SK-N-SH (cell line): ENCODE results near the gene FGD3. TPM values are rescaled to one million over a fixed set of nuclear protein-coding genes. Genes with fewer than 3 reads are reported as not detected.

Source experiments
- CTCF ChIA-PET: fragments of 300-600, 350-600 bp; formaldehyde crosslinking; extraction: SDS; loops from one replicate; lab custom pipeline; 2021; lab: Yijun Ruan, JAX
- POLR2A ChIA-PET: fragments of 350-600 bp; sonication (Branson Sonifier 250); formaldehyde crosslinking; extraction: SDS; loops from one replicate; lab custom pipeline; 2020; ENCODE audit warnings: antibody characterized with exemption, inconsistent platforms; lab: Yijun Ruan, JAX
- DNase-seq: peaks from one replicate; pipeline ENCODE4 v3.0.0; 2012
- H2AFZ ChIP-seq: fragments of 200-600 bp; sonication (generic); 2 replicates; pipeline ENCODE4 v1.8.1; 2016; ENCODE audit warnings: antibody characterized with exemption, mild to moderate bottlenecking, low read depth
- H3F3A ChIP-seq: fragments of 200-600 bp; sonication (generic); replicated peaks from 2 replicates; pipeline ENCODE3; 2016; ENCODE audit warnings: antibody characterized with exemption, mild to moderate bottlenecking; ENCODE audit not compliant: insufficient read depth
- H3K27ac ChIP-seq, 2 experiments: fragments of 200-500 bp in 1 of 2; fragments of 200-600 bp in 1 of 2; sonication (Bioruptor generic) in 1 of 2; sonication (generic), shearing (Covaris generic) in 1 of 2; 2 replicates each; pipeline versions ENCODE4 v1.5.1 to v1.6.1; 2014 to 2016; ENCODE audit warnings: low read depth in 2 of 2, inconsistent platforms in 1 of 2, low read length in 1 of 2, mild to moderate bottlenecking in 1 of 2, mixed read lengths in 1 of 2
- H3K27me3 ChIP-seq: fragments of 200-600 bp; sonication (generic), shearing (Covaris generic); 2 replicates; pipeline ENCODE4 v1.6.1; 2016; ENCODE audit warnings: mixed run types; ENCODE audit not compliant: insufficient read depth
- H3K36me3 ChIP-seq, 2 experiments: fragments of 200-500 bp in 1 of 2; fragments of 200-600 bp in 1 of 2; sonication (Bioruptor generic) in 1 of 2; sonication (generic) in 1 of 2; replicated peaks in 1 of 2; 2 replicates each; pipeline versions ENCODE3 to v1.5.1; 2014 to 2016; ENCODE audit warnings: low read length in 1 of 2, mild to moderate bottlenecking in 1 of 2; ENCODE audit not compliant: insufficient read depth in 2 of 2, control insufficient read depth in 1 of 2
- H3K4me1 ChIP-seq, 2 experiments: fragments of 200-500 bp in 1 of 2; fragments of 200-600 bp in 1 of 2; sonication (Bioruptor generic) in 1 of 2; sonication (generic), shearing (Covaris generic) in 1 of 2; 2 replicates each; pipeline versions ENCODE4 v1.5.1 to v1.6.1; 2014 to 2016; ENCODE audit warnings: low read depth in 1 of 2, low read length in 1 of 2, mixed run types in 1 of 2; ENCODE audit not compliant: insufficient read depth in 2 of 2, control insufficient read depth in 1 of 2
- H3K4me2 ChIP-seq: fragments of 200-600 bp; sonication (generic), shearing (Covaris generic); 2 replicates; pipeline ENCODE4 v1.6.1; 2017; ENCODE audit warnings: mixed run types
- H3K4me3 ChIP-seq, 2 experiments: fragments of 200-500 bp in 1 of 2; fragments of 200-600 bp in 1 of 2; sonication (Bioruptor generic) in 1 of 2; sonication (generic), shearing (Covaris generic) in 1 of 2; 2 replicates each; pipeline versions ENCODE4 v1.5.1 to v1.8.1; 2014 to 2016; ENCODE audit warnings: low read depth in 2 of 2, inconsistent platforms in 1 of 2, low read length in 1 of 2, mild to moderate bottlenecking in 1 of 2, mixed read lengths in 1 of 2, moderate library complexity in 1 of 2
- H3K79me2 ChIP-seq: fragments of 200-600 bp; sonication (generic); 2 replicates; pipeline ENCODE4 v1.8.1; 2017; ENCODE audit warnings: mild to moderate bottlenecking; ENCODE audit not compliant: insufficient read depth
- H3K9ac ChIP-seq: fragments of 200-600 bp; sonication (generic); 2 replicates; pipeline ENCODE4 v1.6.1; 2017; ENCODE audit warnings: mixed run types
- H3K9me2 ChIP-seq: fragments of 200-600 bp; sonication (generic); 2 replicates; pipeline ENCODE4 v1.6.1; 2017; ENCODE audit warnings: mixed run types
- H3K9me3 ChIP-seq: fragments of 200-600 bp; sonication (generic); 2 replicates; pipeline ENCODE4 v1.6.1; 2017; ENCODE audit warnings: mixed run types, mild to moderate bottlenecking, moderate library complexity
- H4K20me1 ChIP-seq: fragments of 200-600 bp; sonication (generic); 2 replicates; pipeline ENCODE4 v1.6.1; 2017; ENCODE audit warnings: mild to moderate bottlenecking, mixed run types; ENCODE audit not compliant: insufficient read depth
- CTCF ChIP-seq: fragments of 200-600 bp; sonication (generic); IDR thresholded peaks from 2 replicates; pipeline ENCODE4 v1.6.1; 2017; ENCODE audit warnings: antibody characterized with exemption, mild to moderate bottlenecking, moderate library complexity
- ELF1 ChIP-seq: IDR thresholded peaks from 2 replicates; pipeline ENCODE4 v1.4.0; 2012
- EZH2phosphoT487 ChIP-seq: fragments of 200-600 bp; sonication (generic); IDR thresholded peaks from 2 replicates; pipeline ENCODE4 v1.6.1; 2017; ENCODE audit warnings: low read depth, mixed run types, mild to moderate bottlenecking, antibody characterized with exemption, moderate library complexity, borderline replicate concordance
- FOSL2 ChIP-seq: IDR thresholded peaks from 2 replicates; pipeline ENCODE4 v1.4.0; 2012; ENCODE audit warnings: low read depth, mild to moderate bottlenecking, moderate library complexity, borderline replicate concordance
- FOXM1 ChIP-seq: IDR thresholded peaks from 2 replicates; pipeline ENCODE4 v1.4.0; 2012; ENCODE audit warnings: low read depth, mild to moderate bottlenecking
- GABPA ChIP-seq: IDR thresholded peaks from 2 replicates; pipeline ENCODE4 v1.4.0; 2012; ENCODE audit warnings: low read depth, mild to moderate bottlenecking
- GATA2 ChIP-seq: sonication (generic); formaldehyde crosslinking; IDR thresholded peaks from 2 replicates; pipeline ENCODE4 v1.5.0; 2020; ENCODE audit warnings: mild to moderate bottlenecking, missing genetic modification reagents
- IRF3 ChIP-seq: fragments of 150-350 bp; IDR thresholded peaks from 2 replicates; pipeline ENCODE4 v1.6.1; 2016; ENCODE audit warnings: mild to moderate bottlenecking, low read depth, low read length
- MAX ChIP-seq: IDR thresholded peaks from 2 replicates; pipeline ENCODE4 v1.4.0; 2012; ENCODE audit warnings: low read depth
- MXI1 ChIP-seq: IDR thresholded peaks from 2 replicates; pipeline ENCODE4 v1.6.1; 2012; ENCODE audit warnings: mild to moderate bottlenecking, low read depth, low read length, improper control_type of control experiment
- NFIC ChIP-seq: IDR thresholded peaks from 2 replicates; pipeline ENCODE4 v1.4.0; 2012; ENCODE audit warnings: borderline replicate concordance
- NRF1 ChIP-seq: IDR thresholded peaks from 2 replicates; pipeline ENCODE4 v1.6.1; 2012; ENCODE audit warnings: low read depth, mild to moderate bottlenecking, low read length
- PBX3 ChIP-seq: IDR thresholded peaks from 2 replicates; pipeline ENCODE4; 2012
- POLR2AphosphoS5 ChIP-seq: IDR thresholded peaks from 2 replicates; pipeline ENCODE4 v1.6.1; 2012; ENCODE audit warnings: low read depth, low read length
- RXRA ChIP-seq: IDR thresholded peaks from 2 replicates; pipeline ENCODE4 v1.4.0; 2012; ENCODE audit warnings: low read depth, mild to moderate bottlenecking, borderline replicate concordance
- SIN3A ChIP-seq: IDR thresholded peaks from 2 replicates; pipeline ENCODE4 v1.6.1; 2012; ENCODE audit warnings: low read depth, mild to moderate bottlenecking, low read length, moderate library complexity, borderline replicate concordance
- USF1 ChIP-seq: IDR thresholded peaks from 2 replicates; pipeline ENCODE4 v1.4.0; 2012; ENCODE audit warnings: low read depth, borderline replicate concordance
- USF2 ChIP-seq: fragments of 150-350 bp; IDR thresholded peaks from 2 replicates; pipeline ENCODE4 v1.6.1; 2017; ENCODE audit warnings: antibody characterized with exemption, low read length, low read depth, borderline replicate concordance
- YY1 ChIP-seq: IDR thresholded peaks from 2 replicates; pipeline ENCODE4 v1.4.0; 2012; ENCODE audit warnings: low read depth, mild to moderate bottlenecking
- ZBTB33 ChIP-seq: IDR thresholded peaks from 2 replicates; pipeline ENCODE4 v1.4.0; 2012; ENCODE audit warnings: low read depth, borderline replicate concordance
- WGBS: methylation state at CpG from one replicate; pipeline ENCODE4 v1.1.6; 2017; ENCODE audit warnings: low lambda C conversion rate; 5-methylcytosine and 5-hydroxymethylcytosine counted together
- polyA plus RNA-seq, 3 experiments: library from polyadenylated mRNA; depleted of rRNA; stranded (reverse); fragments of >200 nt; gene quantifications; 2 replicates each; pipeline ENCODE4 v1.2.3, GENCODE V29; 2012

The FGD3 gene
- polyA plus RNA-seq, 1 of the 3 experiments (the other 2 are of a cell fraction), result not detected

- H4K20me1 ChIP-seq, result no peaks in the 10 kb centered on the region
- TF ChIP-seq FOSL2 (no peak), FOXM1 (no peak), IRF3 (no peak), ZBTB33 (no peak), POLR2AphosphoS5 (no peak), GABPA (no peak), EZH2phosphoT487 (no peak), USF2 (no peak), MXI1 (no peak), RXRA (no peak), CTCF (no peak), NFIC (no peak), YY1 (no peak), NRF1 (no peak), USF1 (no peak), MAX (no peak), SIN3A (no peak), ELF1 (no peak), PBX3 (no peak), GATA2 (CRISPR knock-in tag) (no peak)
- TF ChIP-seq, all 33 proteins: peak for 0
- H3K79me2 ChIP-seq, result no peaks in the 10 kb centered on the region
- no peak overlapping the region for H3K4me3 ChIP-seq
- H3K9ac ChIP-seq, result no peak overlapping the region
- no peaks in the 10 kb centered on the region for H3K36me3 ChIP-seq
- H3K27ac ChIP-seq, result no peak overlapping the region
- POLR2A ChIA-PET, result interaction anchor here (1.1 kb wide), 1 partner anchor 31 kb away, joined by 4 read pairs; no protein-coding TSS in a partner anchor
- no peaks in the 10 kb centered on the region for H3K9me2 ChIP-seq
- no peaks in the 10 kb centered on the region for H3K9me3 ChIP-seq
- H3K4me1 ChIP-seq, result no peaks in the 10 kb centered on the region; a peak in 1 of 4 replicates
- H2AFZ ChIP-seq, result no peak overlapping the region
- no peaks in the 10 kb centered on the region for H3F3A ChIP-seq
- no peak for DNase-seq
- no peak overlapping the region for H3K4me2 ChIP-seq
- no peaks in the 10 kb centered on the region for H3K27me3 ChIP-seq
- WGBS, result 55% methylated on average over 6 of the region's 12 CpGs
- CTCF ChIA-PET, result interaction anchor here (1.3 kb wide), 1 partner anchor 61 kb away, joined by 3 read pairs; no protein-coding TSS in a partner anchor
Measured at GRCh38 chr9:93064392-93065134, 117.2 kb downstream of the FGD3 start.
